GM12878 (cell line): ENCODE results near the gene RSPH1. TPM values are rescaled to one million over a fixed set of nuclear protein-coding genes. Genes with fewer than 3 reads are reported as not detected.

Experiments used
- ATAC-seq: fragments of 200-7000 bp; cut with Tn5 transposase; 3 replicates; pipeline ENCODE4 v1.9.1; 2020; ENCODE audit warnings: mild to moderate bottlenecking, moderate library complexity
- BruUV-seq: library from RNA; stranded (reverse); fragments of 400-500 nt; replicated peaks from 2 replicates; lab custom pipeline; 2021; lab: Mats Ljungman, UMichigan
- CTCF ChIA-PET: fragments of 300-600 bp; sonication (Branson Sonifier 250); formaldehyde crosslinking; extraction: SDS; loops from one replicate; lab custom pipeline; 2021; ENCODE audit warnings: inconsistent platforms; lab: Yijun Ruan, JAX
- POLR2A ChIA-PET: fragments of 350-600 bp; formaldehyde crosslinking; extraction: SDS; loops from one replicate; lab custom pipeline; 2021; ENCODE audit warnings: inconsistent platforms; lab: Charles Lee
- RAD21 ChIA-PET: fragments of 300-600 bp; sonication (Branson Sonifier 250); formaldehyde crosslinking; loops from one replicate; lab custom pipeline; 2023; ENCODE audit warnings: antibody characterized with exemption; ENCODE audit not compliant: unreplicated experiment; lab: Charles Lee
- SMC1A ChIA-PET: fragments of 300-600 bp; sonication (Branson Sonifier 250); formaldehyde crosslinking; loops from one replicate; lab custom pipeline; 2023; ENCODE audit not compliant: unreplicated experiment, uncharacterized antibody; lab: Charles Lee
- DNase-seq: peaks from one replicate; pipeline ENCODE4 v3.0.0-alpha.2; 2011; ENCODE audit warnings: low read depth, low spot score
- FAIRE-seq: peaks from 3 replicates; lab custom pipeline; 2011; peaks lifted over from hg19 to GRCh38; lab: Jason Lieb, UNC
- H2AFZ ChIP-seq: 2 replicates; pipeline ENCODE4 v1.6.0; 2011; ENCODE audit warnings: low read depth, low read length, control low read depth; ENCODE audit not compliant: control insufficient read depth
- H3K27ac ChIP-seq: 2 replicates; pipeline ENCODE4 v1.5.1; 2011; ENCODE audit warnings: control low read depth; ENCODE audit not compliant: control insufficient read depth, insufficient read depth
- H3K27me3 ChIP-seq, 2 experiments: replicated peaks in 1 of 2; 2 replicates each; pipeline versions ENCODE4 v1.6.0 to v1.6.1; 2011; ENCODE audit warnings: low read length in 1 of 2; ENCODE audit not compliant: control insufficient read depth in 2 of 2, insufficient read depth in 2 of 2
- H3K36me3 ChIP-seq, 2 experiments: 2 replicates each; pipeline ENCODE4 v1.5.1; 2011; ENCODE audit warnings: low read length in 1 of 2; ENCODE audit not compliant: control insufficient read depth in 2 of 2, insufficient read depth in 2 of 2
- H3K4me1 ChIP-seq: 2 replicates; pipeline ENCODE4 v1.6.1; 2011; ENCODE audit warnings: mild to moderate bottlenecking, low read length, moderate library complexity, mixed read lengths; ENCODE audit not compliant: control insufficient read depth, insufficient read depth
- H3K4me2 ChIP-seq: 2 replicates; pipeline ENCODE4 v1.6.0; 2011; ENCODE audit warnings: control low read depth; ENCODE audit not compliant: control insufficient read depth, insufficient read depth
- H3K4me3 ChIP-seq: fragments of 200-600 bp; sonication (generic); 2 replicates; pipeline ENCODE4 v1.5.1; 2016
- H3K79me2 ChIP-seq: 2 replicates; pipeline ENCODE4 v1.6.0; 2011; ENCODE audit warnings: low read length; ENCODE audit not compliant: control insufficient read depth, insufficient read depth
- H3K9ac ChIP-seq: 2 replicates; pipeline ENCODE4 v1.8.0; 2011; ENCODE audit warnings: low read length, control low read depth, mixed read lengths; ENCODE audit not compliant: control insufficient read depth, insufficient read depth
- H3K9me3 ChIP-seq: replicated peaks from 3 replicates; pipeline ENCODE4 v1.5.1; 2011; ENCODE audit warnings: mild to moderate bottlenecking, low read length; ENCODE audit not compliant: control insufficient read depth, insufficient read depth
- H4K20me1 ChIP-seq: 2 replicates; pipeline ENCODE4 v1.6.0; 2011; ENCODE audit not compliant: control insufficient read depth, insufficient read depth
- CBFB ChIP-seq: IDR thresholded peaks from 2 replicates; pipeline ENCODE4 v1.6.1; 2016; ENCODE audit warnings: antibody characterized with exemption, low read depth
- CHD2 ChIP-seq: IDR thresholded peaks from 2 replicates; pipeline ENCODE4 v1.6.1; 2011; ENCODE audit warnings: low read depth, low read length, improper control_type of control experiment, borderline replicate concordance
- CHD4 ChIP-seq: fragments of 200-600 bp; sonication (generic); IDR thresholded peaks from 2 replicates; pipeline ENCODE4 v1.6.1; 2016; ENCODE audit warnings: mild to moderate bottlenecking
- DPF2 ChIP-seq: fragments of 450-650 bp; IDR thresholded peaks from 2 replicates; pipeline ENCODE4 v1.6.1; 2017; ENCODE audit warnings: mild to moderate bottlenecking
- FOXM1 ChIP-seq: IDR thresholded peaks from 2 replicates; pipeline ENCODE4 v1.6.1; 2012; ENCODE audit warnings: low read depth, mild to moderate bottlenecking, inconsistent platforms, low read length, moderate library complexity
- IKZF2 ChIP-seq, 2 experiments: fragments of 450-650 bp; IDR thresholded peaks; 2 replicates each; pipeline ENCODE4 v1.6.1; 2017; ENCODE audit warnings: mild to moderate bottlenecking in 2 of 2, moderate library complexity in 2 of 2
- KAT2A ChIP-seq: conservative IDR thresholded peaks from 2 replicates; pipeline ENCODE4 v1.6.1; 2011; ENCODE audit warnings: low read depth, low read length; ENCODE audit not compliant: control insufficient read depth
- RFX5 ChIP-seq: IDR thresholded peaks from 2 replicates; pipeline ENCODE4 v1.6.1; 2011; ENCODE audit warnings: low read depth, low read length, improper control_type of control experiment
- RUNX3 ChIP-seq: IDR thresholded peaks from 2 replicates; pipeline ENCODE4 v1.6.1; 2012; ENCODE audit warnings: low read length, inconsistent platforms
- SP1 ChIP-seq: IDR thresholded peaks from one replicate; pipeline ENCODE4 v1.6.1; 2011; ENCODE audit warnings: low read depth, low read length
- SPI1 ChIP-seq: IDR thresholded peaks from 2 replicates; pipeline ENCODE4 v1.6.1; 2011; ENCODE audit warnings: low read depth, mild to moderate bottlenecking, low read length, moderate library complexity, borderline replicate concordance; ENCODE audit not compliant: insufficient read depth
- SUZ12 ChIP-seq: fragments of 200-600 bp; sonication (generic); IDR thresholded peaks from one replicate; pipeline ENCODE4 v1.6.1; 2018; ENCODE audit warnings: antibody characterized with exemption, mild to moderate bottlenecking; ENCODE audit not compliant: unreplicated experiment
- YBX1 ChIP-seq: fragments of 450-650 bp; IDR thresholded peaks from 2 replicates; pipeline ENCODE4 v1.6.1; 2016; ENCODE audit warnings: antibody characterized with exemption
- ZNF622 ChIP-seq: fragments of 450-650 bp; IDR thresholded peaks from 2 replicates; pipeline ENCODE4 v1.6.1; 2017; ENCODE audit warnings: mild to moderate bottlenecking, inconsistent platforms
- ZSCAN29 ChIP-seq: fragments of 450-650 bp; IDR thresholded peaks from 2 replicates; pipeline ENCODE4 v1.6.1; 2017; ENCODE audit warnings: mild to moderate bottlenecking, moderate library complexity
- WGBS: methylation state at CpG from one replicate; pipeline ENCODE4 v1.1.6; 2016; ENCODE audit warnings: low lambda C conversion rate; ENCODE audit not compliant: insufficient replicate concordance, insufficient coverage; ENCODE audit errors: missing lambda C conversion rate; 5-methylcytosine and 5-hydroxymethylcytosine counted together
- in situ Hi-C: fragments of 300-500 bp; cut with MboI; formaldehyde crosslinking; loops from 9 replicates; pipeline ENCODE4 v1.14.3; 2018; ENCODE audit warnings: mixed read lengths
- intact Hi-C: fragments of 100-400 bp; cut with micrococcal nuclease; formaldehyde crosslinking; loops from one replicate; pipeline ENCODE4 v1.14.2; 2022; ENCODE audit not compliant: unreplicated experiment
- polyA plus RNA-seq, 11 experiments: library from polyadenylated mRNA; depleted of rRNA in 4 of 11; unstranded in 6 of 11; stranded (reverse) in 5 of 11; fragments of >200 nt; fragmentation: Nextera tagmentation in 4 of 11; fragmentation: Illumina TruSeq in 1 of 11; extraction: Ambion mirVana in 4 of 11; extraction: Trizol in 1 of 11; gene quantifications; 1 replicate in 1 of 11; 2 replicates in 10 of 11; pipeline versions ENCODE4 v1.2.1 to v1.2.3, GENCODE V29; 2011 to 2016; ENCODE audit warnings: inconsistent platforms in 2 of 11, missing spikeins in 2 of 11, low read depth in 1 of 11
- total RNA-seq, 4 experiments: library from RNA; depleted of rRNA in 3 of 4; stranded (reverse); fragments of >200 nt in 3 of 4; fragmentation: Illumina TruSeq in 1 of 4; extraction: Trizol in 1 of 4; gene quantifications; 2 replicates each; pipeline versions ENCODE4 v1.2.1 to v1.2.3, GENCODE V29; 2013 to 2021
- TF ChIP-seq, protein P1 (sequence below): fragments of 150-350 bp; IDR thresholded peaks from 2 replicates; pipeline ENCODE4 v1.6.1; 2014; ENCODE audit warnings: mild to moderate bottlenecking, low read depth, low read length
- TF ChIP-seq, protein P2 (sequence below): fragments of 450-650 bp; IDR thresholded peaks from 2 replicates; pipeline ENCODE4 v1.6.1; 2017; ENCODE audit warnings: mild to moderate bottlenecking, moderate library complexity
- TF ChIP-seq, protein P3 (sequence below): fragments of 450-650 bp; IDR thresholded peaks from 2 replicates; pipeline ENCODE4 v1.6.1; 2017; ENCODE audit warnings: low read depth, mild to moderate bottlenecking, moderate library complexity

The RSPH1 gene
- total and polyA plus RNA-seq, 10 of the 15 experiments (the other 5 are each of a cell fraction or from before 2014, with no cell fraction given), result 0.11 to 1.4 (median 0.38) TPM

DNA sequence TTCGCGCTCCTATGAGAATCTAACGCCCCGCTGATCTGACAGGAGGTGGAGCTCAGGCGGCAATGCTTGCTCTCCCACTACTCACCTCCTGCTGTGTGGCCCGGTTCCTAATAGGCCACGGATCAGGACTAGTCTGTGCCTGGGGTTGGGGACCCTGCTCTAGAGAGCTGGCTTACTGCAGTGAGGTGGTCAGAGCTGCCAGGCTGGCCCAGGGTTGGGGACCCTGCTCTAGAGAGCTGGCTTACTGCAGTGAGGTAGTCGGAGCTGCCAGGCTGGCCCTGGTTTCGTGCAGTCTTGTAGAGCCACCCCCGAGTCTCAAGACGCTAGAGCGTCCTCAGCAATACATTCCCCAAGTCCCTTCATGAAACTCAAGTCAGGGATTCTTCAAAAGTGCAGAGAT, 45.1 kb upstream of the RSPH1 start:
- no peak for FAIRE-seq
- no peak for ATAC-seq

More for the DNA sequence above, 45.1 kb upstream of the RSPH1 start:
- Histone ChIP-seq H4K20me1 (no peaks in the 10 kb centered on the region), H3K27me3 (no peaks in the 10 kb centered on the region), H3K4me3 (no peak overlapping the region), H3K27ac (no peak overlapping the region), H3K9me3 (no peaks in the 10 kb centered on the region), H2AFZ (no peak overlapping the region), H3K9ac (no peak overlapping the region), H3K4me2 (no peak overlapping the region), H3K4me1 (peaks cover 12% of the 10 kb centered on the region), H3K79me2 (no peaks in the 10 kb centered on the region), H3K36me3 (peaks cover 19% of the 10 kb centered on the region in 2 experiments)
- ChIA-PET SMC1A (interaction anchor here (0.8 kb wide), 1 partner anchor 37 kb away, joined by 5 read pairs; no protein-coding TSS in a partner anchor), CTCF (interaction anchor here (1.2 kb wide), 1 partner anchor 396 kb away, joined by 3 read pairs; no protein-coding TSS in a partner anchor), POLR2A (interaction anchor here (0.6 kb wide), 1 partner anchor 429 kb away, joined by 3 read pairs; no protein-coding TSS in a partner anchor), RAD21 (no interaction called here)
- no TSS peak for BruUV-seq
- TF ChIP-seq, protein P1, sequence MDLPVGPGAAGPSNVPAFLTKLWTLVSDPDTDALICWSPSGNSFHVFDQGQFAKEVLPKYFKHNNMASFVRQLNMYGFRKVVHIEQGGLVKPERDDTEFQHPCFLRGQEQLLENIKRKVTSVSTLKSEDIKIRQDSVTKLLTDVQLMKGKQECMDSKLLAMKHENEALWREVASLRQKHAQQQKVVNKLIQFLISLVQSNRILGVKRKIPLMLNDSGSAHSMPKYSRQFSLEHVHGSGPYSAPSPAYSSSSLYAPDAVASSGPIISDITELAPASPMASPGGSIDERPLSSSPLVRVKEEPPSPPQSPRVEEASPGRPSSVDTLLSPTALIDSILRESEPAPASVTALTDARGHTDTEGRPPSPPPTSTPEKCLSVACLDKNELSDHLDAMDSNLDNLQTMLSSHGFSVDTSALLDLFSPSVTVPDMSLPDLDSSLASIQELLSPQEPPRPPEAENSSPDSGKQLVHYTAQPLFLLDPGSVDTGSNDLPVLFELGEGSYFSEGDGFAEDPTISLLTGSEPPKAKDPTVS, result no peak
- TF ChIP-seq DPF2 (no peak), IKZF2 (IDR thresholded peaks at IDR 0.05) (no peak), CHD4 (no peak), KAT2A (no peak), RUNX3 (no peak), FOXM1 (no peak), YBX1 (no peak), SPI1 (no peak), ZSCAN29 (no peak), SUZ12 (no peak), ZNF622 (no peak), CBFB (no peak), SP1 (no peak), RFX5 (no peak), CHD2 (no peak)
- TF ChIP-seq, protein P2, sequence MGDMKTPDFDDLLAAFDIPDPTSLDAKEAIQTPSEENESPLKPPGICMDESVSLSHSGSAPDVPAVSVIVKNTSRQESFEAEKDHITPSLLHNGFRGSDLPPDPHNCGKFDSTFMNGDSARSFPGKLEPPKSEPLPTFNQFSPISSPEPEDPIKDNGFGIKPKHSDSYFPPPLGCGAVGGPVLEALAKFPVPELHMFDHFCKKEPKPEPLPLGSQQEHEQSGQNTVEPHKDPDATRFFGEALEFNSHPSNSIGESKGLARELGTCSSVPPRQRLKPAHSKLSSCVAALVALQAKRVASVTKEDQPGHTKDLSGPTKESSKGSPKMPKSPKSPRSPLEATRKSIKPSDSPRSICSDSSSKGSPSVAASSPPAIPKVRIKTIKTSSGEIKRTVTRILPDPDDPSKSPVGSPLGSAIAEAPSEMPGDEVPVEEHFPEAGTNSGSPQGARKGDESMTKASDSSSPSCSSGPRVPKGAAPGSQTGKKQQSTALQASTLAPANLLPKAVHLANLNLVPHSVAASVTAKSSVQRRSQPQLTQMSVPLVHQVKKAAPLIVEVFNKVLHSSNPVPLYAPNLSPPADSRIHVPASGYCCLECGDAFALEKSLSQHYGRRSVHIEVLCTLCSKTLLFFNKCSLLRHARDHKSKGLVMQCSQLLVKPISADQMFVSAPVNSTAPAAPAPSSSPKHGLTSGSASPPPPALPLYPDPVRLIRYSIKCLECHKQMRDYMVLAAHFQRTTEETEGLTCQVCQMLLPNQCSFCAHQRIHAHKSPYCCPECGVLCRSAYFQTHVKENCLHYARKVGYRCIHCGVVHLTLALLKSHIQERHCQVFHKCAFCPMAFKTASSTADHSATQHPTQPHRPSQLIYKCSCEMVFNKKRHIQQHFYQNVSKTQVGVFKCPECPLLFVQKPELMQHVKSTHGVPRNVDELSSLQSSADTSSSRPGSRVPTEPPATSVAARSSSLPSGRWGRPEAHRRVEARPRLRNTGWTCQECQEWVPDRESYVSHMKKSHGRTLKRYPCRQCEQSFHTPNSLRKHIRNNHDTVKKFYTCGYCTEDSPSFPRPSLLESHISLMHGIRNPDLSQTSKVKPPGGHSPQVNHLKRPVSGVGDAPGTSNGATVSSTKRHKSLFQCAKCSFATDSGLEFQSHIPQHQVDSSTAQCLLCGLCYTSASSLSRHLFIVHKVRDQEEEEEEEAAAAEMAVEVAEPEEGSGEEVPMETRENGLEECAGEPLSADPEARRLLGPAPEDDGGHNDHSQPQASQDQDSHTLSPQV, result no peak
- TF ChIP-seq, protein P3, sequence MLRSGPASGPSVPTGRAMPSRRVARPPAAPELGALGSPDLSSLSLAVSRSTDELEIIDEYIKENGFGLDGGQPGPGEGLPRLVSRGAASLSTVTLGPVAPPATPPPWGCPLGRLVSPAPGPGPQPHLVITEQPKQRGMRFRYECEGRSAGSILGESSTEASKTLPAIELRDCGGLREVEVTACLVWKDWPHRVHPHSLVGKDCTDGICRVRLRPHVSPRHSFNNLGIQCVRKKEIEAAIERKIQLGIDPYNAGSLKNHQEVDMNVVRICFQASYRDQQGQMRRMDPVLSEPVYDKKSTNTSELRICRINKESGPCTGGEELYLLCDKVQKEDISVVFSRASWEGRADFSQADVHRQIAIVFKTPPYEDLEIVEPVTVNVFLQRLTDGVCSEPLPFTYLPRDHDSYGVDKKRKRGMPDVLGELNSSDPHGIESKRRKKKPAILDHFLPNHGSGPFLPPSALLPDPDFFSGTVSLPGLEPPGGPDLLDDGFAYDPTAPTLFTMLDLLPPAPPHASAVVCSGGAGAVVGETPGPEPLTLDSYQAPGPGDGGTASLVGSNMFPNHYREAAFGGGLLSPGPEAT, result no peak
- DNase-seq, result no peak
- intact Hi-C loops, result no loop called here
- 96% methylated on average over 12 of the region's 12 CpGs for WGBS
- in situ Hi-C loops, result no loop called here
